Epithelial cell of esophagus (primary cell): ENCODE results near the gene ZNF765.
"Not testable (repeated sequence)": the region's sequence is repeated elsewhere in the genome, so short reads cannot be mapped to it uniquely, and the experiment has no call there.

ENCODE experiments used
- DNase-seq: peaks from one replicate; pipeline ENCODE4 v3.0.0; 2010; ENCODE audit warnings: low read depth
- H3K4me3 ChIP-seq: 2 replicates; pipeline ENCODE4 v1.5.1; 2011; ENCODE audit warnings: mild to moderate bottlenecking, low read length, control low read depth
- CTCF ChIP-seq: IDR thresholded peaks from 2 replicates; pipeline ENCODE4 v1.5.1; 2011; ENCODE audit warnings: low read depth, mild to moderate bottlenecking, low read length, control low read depth, inconsistent platforms; ENCODE audit not compliant: insufficient read depth; ENCODE audit errors: missing control alignments

Gene ZNF765

GRCh38 chr19:53462861-53463260 is 67.9 kb downstream of the ZNF765 start:
- DNase-seq = no peak
- TF ChIP-seq CTCF = no peak
- no peak overlapping the region for H3K4me3 ChIP-seq

- TF ChIP-seq CTCF = no peak
- H3K4me3 ChIP-seq = no peak overlapping the region
- no peak for DNase-seq
These were observed 68.3 kb downstream of the ZNF765 start for GRCh38 chr19:53463263-53463662.

- no peak for TF ChIP-seq CTCF
- DNase-seq = peak; percentile 5
These were observed 72.0 kb downstream of the ZNF765 start for GRCh38 chr19:53466726-53467484.

GRCh38 chr19:53467485-53468262 is 72.7 kb downstream of the ZNF765 start, which contains the start of gene ZNF813:
ZNF813 (plus strand) TSS chr19:53467733; CDS start chr19:53483823, 16,090 bp downstream.
- H3K4me3 ChIP-seq = peak within 1 kb of the TSS; percentile 92
- peak; percentile 89 for DNase-seq

More at GRCh38 chr19:53466726-53467484, 72.0 kb downstream of the ZNF765 start:
- H3K4me3 ChIP-seq = peak overlapping the region; percentile 92

GRCh38 chr19:53468628-53469027 is 73.7 kb downstream of the ZNF765 start:
- DNase-seq = not testable (repeated sequence)
- H3K4me3 ChIP-seq = peak overlapping the region; percentile 92

More at GRCh38 chr19:53467485-53468262, 72.7 kb downstream of the ZNF765 start, which contains the start of gene ZNF813:
- no peak for TF ChIP-seq CTCF

GRCh38 chr19:53471916-53472315 is 77.0 kb downstream of the ZNF765 start:
- TF ChIP-seq CTCF = no peak
- H3K4me3 ChIP-seq = no peak overlapping the region
- DNase-seq = no peak

- not testable (repeated sequence) for H3K4me3 ChIP-seq, DNase-seq
These were observed 79.9 kb downstream of the ZNF765 start for GRCh38 chr19:53474832-53475231.

- DNase-seq = peak; percentile 82
- H3K4me3 ChIP-seq = not testable (repeated sequence)
These were observed 80.5 kb downstream of the ZNF765 start for GRCh38 chr19:53475470-53475869.
